ENCODE measurements around the gene NT5DC4. TPM values are rescaled to one million over a fixed set of nuclear protein-coding genes. Genes with fewer than 3 reads are reported as not detected.

Gene NT5DC4
- total and polyA plus RNA-seq, 2 of the 8 experiments (the other 6 are each of a cell fraction or from before 2014, with no cell fraction given) = not detected

GRCh38 chr2:112686348-112687217 lies 34.2 kb upstream of the NT5DC4 start (continued):
- TF ChIP-seq SP1 (IDR thresholded peaks at IDR 0.05; ENCODE audit: low read depth, low read length) (no peak), EP300 (IDR thresholded peaks at IDR 0.05; ENCODE audit: borderline replicate concordance in 1 of 2, low read depth in 2 of 2, low read length in 2 of 2) (no peak), CHD7 (IDR thresholded peaks at IDR 0.05; ENCODE audit: insufficient replicate concordance, low read length) (no peak), ATF2 (IDR thresholded peaks at IDR 0.05; ENCODE audit: low read length) (no peak)

Measured in H1 (cell line).